Esophagus squamous epithelium (tissue), 5 donors: ENCODE results near the gene IFNG. TPM values are rescaled to one million over a fixed set of nuclear protein-coding genes. Genes with fewer than 3 reads are reported as not detected.
A peak's percentile ranks its signal among the peaks of the same experiment; 100 is the strongest.

Experiments used
- DNase-seq: peaks from one replicate; lab custom pipeline; 2025; lab: John Stamatoyannopoulos, UW
- H3K27ac ChIP-seq, 4 donors: fragments of 200-600 bp; sonication (generic); one replicate each; pipeline ENCODE4 v1.5.1; 2016 to 2019; ENCODE audit warnings: mild to moderate bottlenecking in 1 of 4
- H3K27me3 ChIP-seq, 4 donors: fragments of 200-600 bp; sonication (generic); 1 replicate in 3 of 4; 2 replicates in 1 of 4; pipeline versions ENCODE4 v1.5.1 to v1.6.0; 2017 to 2021; ENCODE audit warnings: antibody characterized with exemption in 1 of 4
- H3K36me3 ChIP-seq, 3 donors: fragments of 200-600 bp; sonication (generic); one replicate each; pipeline ENCODE4 v1.5.1; 2016 to 2019
- H3K4me1 ChIP-seq, 3 donors: fragments of 200-600 bp; sonication (generic); one replicate each; pipeline ENCODE4 v1.5.1; 2017 to 2019
- H3K4me3 ChIP-seq, 4 donors: fragments of 200-600 bp; sonication (generic); 1 replicate in 3 of 4; 2 replicates in 1 of 4; pipeline ENCODE4 v1.5.1; 2016 to 2019; ENCODE audit warnings: mild to moderate bottlenecking in 2 of 4, moderate library complexity in 1 of 4
- H3K9me3 ChIP-seq, 3 donors: fragments of 200-600 bp; sonication (generic); one replicate each; pipeline ENCODE4 v1.5.1; 2016 to 2019
- CTCF ChIP-seq, 6 experiments: fragments of 450-650 bp in 4 of 6; fragments of 200-600 bp in 2 of 6; sonication (generic) in 2 of 6; IDR thresholded peaks; one replicate each; pipeline ENCODE4 v1.5.1; 2016 to 2019; ENCODE audit warnings: antibody characterized with exemption in 6 of 6, mild to moderate bottlenecking in 4 of 6, moderate library complexity in 4 of 6
- POLR2A ChIP-seq, 4 donors: fragments of 450-650 bp; IDR thresholded peaks; one replicate each; pipeline ENCODE4 v1.6.1; 2017; ENCODE audit warnings: antibody characterized with exemption in 4 of 4, mild to moderate bottlenecking in 4 of 4, moderate library complexity in 3 of 4
- WGBS, 2 donors: methylation state at CpG; one replicate each; pipeline ENCODE4 v1.1.5; 2018; 5-methylcytosine and 5-hydroxymethylcytosine counted together
- intact Hi-C: fragments of 100-400 bp; cut with DNase I; formaldehyde crosslinking; loops from one replicate; pipeline ENCODE4 v1.15.0; 2022
- total RNA-seq, 4 donors: library from RNA; depleted of rRNA; stranded (reverse); fragments of >200 nt; gene quantifications; one replicate each; pipeline ENCODE4 v1.1.0, GENCODE V29; 2016
- donor health status: DM: yes; HTN: yes; CAD: no.

Gene IFNG
- total RNA-seq, 4 donors from 2014 or later, result not detected

DNA sequence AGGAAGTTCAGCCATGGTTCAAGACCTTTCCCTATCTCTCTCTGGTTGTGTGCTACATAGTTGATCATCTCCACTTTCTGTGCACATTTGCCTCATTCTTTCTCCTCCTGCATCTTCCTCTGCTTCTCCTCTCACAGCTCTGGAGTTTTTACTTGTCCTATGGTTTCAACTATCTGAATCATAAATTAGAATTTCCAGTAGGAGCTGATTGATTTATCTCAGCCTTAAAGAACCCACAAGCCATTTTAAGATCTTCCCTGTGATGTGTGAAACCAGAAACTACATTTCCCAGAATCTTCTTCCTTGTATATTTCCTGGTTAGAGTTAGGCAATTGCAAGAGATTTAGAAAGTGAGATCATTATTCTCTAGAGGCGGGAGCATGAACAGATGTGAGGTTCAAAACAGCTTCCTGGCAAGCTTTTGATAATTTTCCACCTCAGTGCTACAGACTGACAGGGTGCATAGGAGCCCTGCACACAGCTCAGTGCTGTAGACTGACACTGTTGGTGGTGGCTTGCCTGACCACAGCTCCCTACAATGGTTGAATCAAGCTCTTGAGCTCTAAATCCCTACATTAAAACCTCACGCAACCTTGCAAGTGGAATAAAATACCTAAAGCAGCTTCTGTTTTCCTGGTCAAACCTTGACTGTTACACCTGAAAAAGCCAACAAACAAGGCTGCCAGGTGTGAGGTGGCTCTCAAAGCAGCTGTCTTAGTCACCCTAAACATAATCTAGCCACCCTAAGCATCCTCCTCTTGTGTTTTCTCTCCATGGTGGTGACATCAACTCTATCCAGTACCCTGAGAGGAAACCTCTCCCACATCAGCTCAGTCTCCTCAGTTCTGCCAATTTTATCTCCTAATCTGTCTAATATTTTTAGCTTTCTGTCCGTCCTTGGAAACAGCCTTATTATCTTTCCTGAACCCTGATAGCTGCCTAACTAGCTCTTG is 21.5 kb upstream of the IFNG start:
- H3K9me3 ChIP-seq, result no peaks in the 10 kb centered on the region
- H3K27me3 ChIP-seq, result peaks cover 0 to 14% (median 0%) of the 10 kb centered on the region in 4 donors
- no peak for DNase-seq
- 37 to 43% methylated on average over 3 of the region's 3 CpGs for WGBS, 2 donors
- peaks cover 0 to 22% (median 5%) of the 10 kb centered on the region in 3 donors for H3K4me1 ChIP-seq
- intact Hi-C loops, result no loop called here
- peak overlapping the region in 3 of 4 donors; percentile 4 to 32 (median 5) for H3K27ac ChIP-seq
- TF ChIP-seq CTCF (IDR thresholded peaks at IDR 0.05) (no peak), POLR2A (IDR thresholded peaks at IDR 0.05) (no peak)
- H3K4me3 ChIP-seq, result no peak overlapping the region
- H3K36me3 ChIP-seq, result no peaks in the 10 kb centered on the region

DNA sequence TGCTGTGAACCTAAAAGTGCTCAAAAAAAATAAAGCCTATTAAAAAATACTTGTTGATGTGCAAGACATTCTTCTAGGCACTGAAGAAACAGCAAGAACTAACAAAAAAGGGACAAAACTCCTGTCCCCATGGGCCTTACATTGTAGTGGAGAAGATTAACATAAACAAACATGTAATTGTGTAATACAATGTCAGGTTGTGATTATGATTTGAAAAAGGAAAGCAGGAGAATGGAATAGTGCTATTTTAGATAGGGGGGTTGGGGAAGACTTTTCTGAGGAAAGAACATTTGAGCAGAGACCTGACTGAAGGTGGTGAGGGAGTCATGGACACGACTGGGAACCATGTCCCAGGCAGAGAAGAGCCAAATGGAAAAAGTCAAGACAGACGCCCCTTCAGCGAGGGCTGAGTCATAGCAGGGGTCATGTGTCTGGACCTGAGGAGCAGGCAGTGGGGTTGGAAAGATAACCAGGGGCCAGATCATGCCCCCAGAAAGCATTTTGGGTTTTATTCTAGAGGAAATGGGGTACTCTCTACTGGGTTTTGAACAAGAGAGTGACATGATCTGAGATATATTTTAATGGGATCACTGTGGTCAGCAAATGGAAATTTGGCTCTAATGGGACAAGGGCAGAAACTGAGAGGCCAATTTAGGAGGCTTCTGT is 19.4 kb upstream of the IFNG start:
- Histone ChIP-seq H3K9me3 (no peaks in the 10 kb centered on the region), H3K4me3 (no peak overlapping the region), H3K27ac (no peak overlapping the region), H3K27me3 (peaks cover 0 to 5% (median 0%) of the 10 kb centered on the region in 4 donors), H3K4me1 (peaks cover 0 to 22% (median 5%) of the 10 kb centered on the region in 3 donors), H3K36me3 (no peaks in the 10 kb centered on the region)
- 47 to 63% methylated on average over 3 of the region's 3 CpGs for WGBS, 2 donors
- TF ChIP-seq POLR2A (IDR thresholded peaks at IDR 0.05) (no peak), CTCF (IDR thresholded peaks at IDR 0.05) (no peak)
- intact Hi-C loops, result no loop called here
- DNase-seq, result no peak

DNA sequence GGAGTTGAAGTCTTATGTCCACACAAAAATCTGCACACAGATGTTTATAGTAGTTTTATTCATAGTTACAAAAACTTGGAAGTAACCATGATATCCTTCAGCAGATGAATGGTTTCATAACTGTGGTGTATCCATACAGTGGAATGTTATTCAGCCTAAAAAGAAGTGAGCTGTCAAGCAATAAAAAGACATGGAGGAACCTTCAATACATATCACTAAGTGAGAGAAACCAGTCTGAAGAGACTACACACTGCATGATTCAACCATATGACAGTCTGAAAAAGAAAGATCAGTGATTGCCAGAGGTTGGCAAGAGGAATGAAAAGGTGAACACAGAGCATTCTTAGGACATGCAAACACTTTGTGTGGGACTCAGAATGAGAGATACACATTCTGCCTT is 18.6 kb upstream of the IFNG start:
- Histone ChIP-seq H3K4me1 (peaks cover 0 to 22% (median 5%) of the 10 kb centered on the region in 3 donors), H3K4me3 (no peak overlapping the region), H3K9me3 (no peaks in the 10 kb centered on the region), H3K27me3 (peaks cover 0 to 5% (median 0%) of the 10 kb centered on the region in 4 donors), H3K36me3 (no peaks in the 10 kb centered on the region), H3K27ac (no peak overlapping the region)
- intact Hi-C loops, result no loop called here
- DNase-seq, result no peak
- no peak for TF ChIP-seq POLR2A (IDR thresholded peaks at IDR 0.05)
- TF ChIP-seq CTCF (IDR thresholded peaks at IDR 0.05), result no peak

DNA sequence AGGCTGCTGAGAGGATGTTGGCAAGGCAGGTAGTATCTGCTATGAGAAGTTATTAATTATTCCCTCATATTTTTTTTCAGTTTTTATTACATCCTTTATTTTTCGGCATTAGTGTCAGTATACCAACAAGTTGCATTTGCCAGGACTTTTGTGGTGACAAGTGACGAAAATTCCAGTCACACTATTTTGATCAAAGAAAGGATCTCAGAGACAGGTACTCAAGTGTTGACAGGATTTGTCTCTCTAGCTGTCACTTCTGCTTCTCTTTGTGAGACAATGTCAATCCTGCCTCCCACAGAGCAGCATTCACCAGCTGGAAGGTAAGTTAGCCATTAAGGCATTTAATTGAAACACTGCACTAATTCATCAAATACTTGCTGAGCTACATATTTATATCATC is 18.0 kb upstream of the IFNG start:
- Histone ChIP-seq H3K27ac (no peak overlapping the region), H3K4me3 (no peak overlapping the region), H3K4me1 (peaks cover 0 to 21% (median 5%) of the 10 kb centered on the region in 3 donors), H3K27me3 (peaks cover 0 to 5% (median 0%) of the 10 kb centered on the region in 4 donors), H3K9me3 (no peaks in the 10 kb centered on the region), H3K36me3 (no peaks in the 10 kb centered on the region)
- DNase-seq, result no peak
- TF ChIP-seq CTCF (IDR thresholded peaks at IDR 0.05) (no peak), POLR2A (IDR thresholded peaks at IDR 0.05) (no peak)
- intact Hi-C loops, result no loop called here
- WGBS, 2 donors, result 55 to 87% methylated on average over 2 of the region's 2 CpGs

GRCh38 chr12:68176257-68176656 is 16.7 kb upstream of the IFNG start:
- intact Hi-C loops, result no loop called here
- DNase-seq, result no peak
- no peak for TF ChIP-seq POLR2A (IDR thresholded peaks at IDR 0.05)
- no peak for TF ChIP-seq CTCF (IDR thresholded peaks at IDR 0.05)
- Histone ChIP-seq H3K9me3 (no peaks in the 10 kb centered on the region), H3K27ac (no peak overlapping the region), H3K27me3 (peaks cover 0 to 5% (median 0%) of the 10 kb centered on the region in 4 donors), H3K4me3 (no peak overlapping the region), H3K4me1 (peaks cover 0 to 8% (median 2%) of the 10 kb centered on the region in 3 donors), H3K36me3 (no peaks in the 10 kb centered on the region)
